ENCODE data around the gene SV2C. TPM values are rescaled to one million over a fixed set of nuclear protein-coding genes. Genes with fewer than 3 reads are reported as not detected.

Gene SV2C
- total and polyA plus RNA-seq, 11 donors: 0.12 to 0.29 (median 0.20) TPM; not detected in 5

- ATAC-seq (no peak), DNase-seq (no peak)
- intact Hi-C loops (cut with DNase I): no loop called here
- Histone ChIP-seq H3K9me3 (peaks cover 0 to 17% (median 0%) of the 10 kb centered on the region in 12 donors), H3K36me3 (no peaks in the 10 kb centered on the region), H3K27me3 (peaks cover 0 to 3% (median 0%) of the 10 kb centered on the region in 9 donors), H3K27ac (no peak overlapping the region), H3K4me1 (no peaks in the 10 kb centered on the region), H3K4me3 (no peak overlapping the region)
- TF ChIP-seq CTCF (IDR thresholded peaks at IDR 0.05): no peak
Observed at GRCh38 chr5:76210946-76211345, 127.8 kb downstream of the SV2C start.

- no peak for ATAC-seq
- Histone ChIP-seq H3K27ac (no peak overlapping the region), H3K4me1 (no peaks in the 10 kb centered on the region), H3K36me3 (no peaks in the 10 kb centered on the region), H3K27me3 (peaks cover 0 to 3% (median 0%) of the 10 kb centered on the region in 9 donors), H3K4me3 (no peak overlapping the region), H3K9me3 (peaks cover 0 to 17% (median 0%) of the 10 kb centered on the region in 12 donors)
- DNase-seq: no peak
- TF ChIP-seq POLR2A (IDR thresholded peaks at IDR 0.05) (no peak), CTCF (IDR thresholded peaks at IDR 0.05) (no peak)
- WGBS, 4 donors: 93 to 99% (median 95%) methylated on average over 1 of the region's 1 CpG
- intact Hi-C loops (cut with DNase I): no loop called here
Observed at GRCh38 chr5:76213858-76214257, 130.7 kb downstream of the SV2C start.

GRCh38 chr5:76216748-76217147 is 133.6 kb downstream of the SV2C start:
- Histone ChIP-seq H3K36me3 (no peaks in the 10 kb centered on the region), H3K27ac (no peak overlapping the region), H3K9me3 (peaks cover 0 to 9% (median 0%) of the 10 kb centered on the region in 12 donors), H3K4me3 (no peak overlapping the region), H3K4me1 (no peaks in the 10 kb centered on the region), H3K27me3 (no peaks in the 10 kb centered on the region)
- TF ChIP-seq POLR2A (IDR thresholded peaks at IDR 0.05): no peak
- no peak for TF ChIP-seq CTCF (IDR thresholded peaks at IDR 0.05)
- WGBS, 4 donors: 93 to 98% (median 96%) methylated on average over 4 of the region's 4 CpGs
- no peak for DNase-seq
- intact Hi-C loops (cut with DNase I): no loop called here
- no peak for ATAC-seq

- no peak for ATAC-seq
- intact Hi-C loops (cut with DNase I): no loop called here
Observed at GRCh38 chr5:76219636-76220035, 136.5 kb downstream of the SV2C start.

More at GRCh38 chr5:76219636-76220035, 136.5 kb downstream of the SV2C start:
- 72 to 80% (median 79%) methylated on average over 4 of the region's 4 CpGs for WGBS, 4 donors
- Histone ChIP-seq H3K4me3 (no peak overlapping the region), H3K4me1 (no peaks in the 10 kb centered on the region), H3K27me3 (no peaks in the 10 kb centered on the region), H3K36me3 (no peaks in the 10 kb centered on the region), H3K27ac (no peak overlapping the region), H3K9me3 (peaks cover 0 to 3% (median 0%) of the 10 kb centered on the region in 12 donors)
- no peak for DNase-seq
- TF ChIP-seq POLR2A (IDR thresholded peaks at IDR 0.05) (no peak), CTCF (IDR thresholded peaks at IDR 0.05) (no peak)

Measured in heart left ventricle (tissue), 16 donors.